ENCODE data around the gene SLC6A13. TPM values are rescaled to one million over a fixed set of nuclear protein-coding genes. Genes with fewer than 3 reads are reported as not detected.

Gene SLC6A13
- total and polyA plus RNA-seq, 2 of the 8 experiments (the other 6 are each of a cell fraction or from before 2014, with no cell fraction given): 0.03 TPM; not detected in 1

DNA sequence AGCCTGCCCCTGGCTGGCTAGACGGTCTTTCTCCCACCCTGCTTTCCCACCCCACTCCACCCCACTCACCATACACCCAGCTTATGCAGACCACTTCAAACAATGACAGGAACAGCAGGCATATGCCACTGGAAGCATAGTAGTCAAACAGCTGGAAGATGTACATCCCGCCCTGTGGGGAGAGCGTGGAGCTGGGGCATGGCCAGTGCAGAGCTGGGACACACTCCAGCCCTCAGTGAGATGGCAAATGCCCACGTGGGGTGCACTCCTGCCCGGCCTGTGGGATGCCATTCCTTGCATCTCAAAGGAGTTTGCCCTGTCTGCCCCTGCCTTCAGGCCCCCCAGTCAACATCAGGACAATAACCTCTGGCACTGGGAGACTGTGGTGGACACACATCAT lies 67.5 kb downstream of the SLC6A13 start (continued):
- TF ChIP-seq, protein P1, sequence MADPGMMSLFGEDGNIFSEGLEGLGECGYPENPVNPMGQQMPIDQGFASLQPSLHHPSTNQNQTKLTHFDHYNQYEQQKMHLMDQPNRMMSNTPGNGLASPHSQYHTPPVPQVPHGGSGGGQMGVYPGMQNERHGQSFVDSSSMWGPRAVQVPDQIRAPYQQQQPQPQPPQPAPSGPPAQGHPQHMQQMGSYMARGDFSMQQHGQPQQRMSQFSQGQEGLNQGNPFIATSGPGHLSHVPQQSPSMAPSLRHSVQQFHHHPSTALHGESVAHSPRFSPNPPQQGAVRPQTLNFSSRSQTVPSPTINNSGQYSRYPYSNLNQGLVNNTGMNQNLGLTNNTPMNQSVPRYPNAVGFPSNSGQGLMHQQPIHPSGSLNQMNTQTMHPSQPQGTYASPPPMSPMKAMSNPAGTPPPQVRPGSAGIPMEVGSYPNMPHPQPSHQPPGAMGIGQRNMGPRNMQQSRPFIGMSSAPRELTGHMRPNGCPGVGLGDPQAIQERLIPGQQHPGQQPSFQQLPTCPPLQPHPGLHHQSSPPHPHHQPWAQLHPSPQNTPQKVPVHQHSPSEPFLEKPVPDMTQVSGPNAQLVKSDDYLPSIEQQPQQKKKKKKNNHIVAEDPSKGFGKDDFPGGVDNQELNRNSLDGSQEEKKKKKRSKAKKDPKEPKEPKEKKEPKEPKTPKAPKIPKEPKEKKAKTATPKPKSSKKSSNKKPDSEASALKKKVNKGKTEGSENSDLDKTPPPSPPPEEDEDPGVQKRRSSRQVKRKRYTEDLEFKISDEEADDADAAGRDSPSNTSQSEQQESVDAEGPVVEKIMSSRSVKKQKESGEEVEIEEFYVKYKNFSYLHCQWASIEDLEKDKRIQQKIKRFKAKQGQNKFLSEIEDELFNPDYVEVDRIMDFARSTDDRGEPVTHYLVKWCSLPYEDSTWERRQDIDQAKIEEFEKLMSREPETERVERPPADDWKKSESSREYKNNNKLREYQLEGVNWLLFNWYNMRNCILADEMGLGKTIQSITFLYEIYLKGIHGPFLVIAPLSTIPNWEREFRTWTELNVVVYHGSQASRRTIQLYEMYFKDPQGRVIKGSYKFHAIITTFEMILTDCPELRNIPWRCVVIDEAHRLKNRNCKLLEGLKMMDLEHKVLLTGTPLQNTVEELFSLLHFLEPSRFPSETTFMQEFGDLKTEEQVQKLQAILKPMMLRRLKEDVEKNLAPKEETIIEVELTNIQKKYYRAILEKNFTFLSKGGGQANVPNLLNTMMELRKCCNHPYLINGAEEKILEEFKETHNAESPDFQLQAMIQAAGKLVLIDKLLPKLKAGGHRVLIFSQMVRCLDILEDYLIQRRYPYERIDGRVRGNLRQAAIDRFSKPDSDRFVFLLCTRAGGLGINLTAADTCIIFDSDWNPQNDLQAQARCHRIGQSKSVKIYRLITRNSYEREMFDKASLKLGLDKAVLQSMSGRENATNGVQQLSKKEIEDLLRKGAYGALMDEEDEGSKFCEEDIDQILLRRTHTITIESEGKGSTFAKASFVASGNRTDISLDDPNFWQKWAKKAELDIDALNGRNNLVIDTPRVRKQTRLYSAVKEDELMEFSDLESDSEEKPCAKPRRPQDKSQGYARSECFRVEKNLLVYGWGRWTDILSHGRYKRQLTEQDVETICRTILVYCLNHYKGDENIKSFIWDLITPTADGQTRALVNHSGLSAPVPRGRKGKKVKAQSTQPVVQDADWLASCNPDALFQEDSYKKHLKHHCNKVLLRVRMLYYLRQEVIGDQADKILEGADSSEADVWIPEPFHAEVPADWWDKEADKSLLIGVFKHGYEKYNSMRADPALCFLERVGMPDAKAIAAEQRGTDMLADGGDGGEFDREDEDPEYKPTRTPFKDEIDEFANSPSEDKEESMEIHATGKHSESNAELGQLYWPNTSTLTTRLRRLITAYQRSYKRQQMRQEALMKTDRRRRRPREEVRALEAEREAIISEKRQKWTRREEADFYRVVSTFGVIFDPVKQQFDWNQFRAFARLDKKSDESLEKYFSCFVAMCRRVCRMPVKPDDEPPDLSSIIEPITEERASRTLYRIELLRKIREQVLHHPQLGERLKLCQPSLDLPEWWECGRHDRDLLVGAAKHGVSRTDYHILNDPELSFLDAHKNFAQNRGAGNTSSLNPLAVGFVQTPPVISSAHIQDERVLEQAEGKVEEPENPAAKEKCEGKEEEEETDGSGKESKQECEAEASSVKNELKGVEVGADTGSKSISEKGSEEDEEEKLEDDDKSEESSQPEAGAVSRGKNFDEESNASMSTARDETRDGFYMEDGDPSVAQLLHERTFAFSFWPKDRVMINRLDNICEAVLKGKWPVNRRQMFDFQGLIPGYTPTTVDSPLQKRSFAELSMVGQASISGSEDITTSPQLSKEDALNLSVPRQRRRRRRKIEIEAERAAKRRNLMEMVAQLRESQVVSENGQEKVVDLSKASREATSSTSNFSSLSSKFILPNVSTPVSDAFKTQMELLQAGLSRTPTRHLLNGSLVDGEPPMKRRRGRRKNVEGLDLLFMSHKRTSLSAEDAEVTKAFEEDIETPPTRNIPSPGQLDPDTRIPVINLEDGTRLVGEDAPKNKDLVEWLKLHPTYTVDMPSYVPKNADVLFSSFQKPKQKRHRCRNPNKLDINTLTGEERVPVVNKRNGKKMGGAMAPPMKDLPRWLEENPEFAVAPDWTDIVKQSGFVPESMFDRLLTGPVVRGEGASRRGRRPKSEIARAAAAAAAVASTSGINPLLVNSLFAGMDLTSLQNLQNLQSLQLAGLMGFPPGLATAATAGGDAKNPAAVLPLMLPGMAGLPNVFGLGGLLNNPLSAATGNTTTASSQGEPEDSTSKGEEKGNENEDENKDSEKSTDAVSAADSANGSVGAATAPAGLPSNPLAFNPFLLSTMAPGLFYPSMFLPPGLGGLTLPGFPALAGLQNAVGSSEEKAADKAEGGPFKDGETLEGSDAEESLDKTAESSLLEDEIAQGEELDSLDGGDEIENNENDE (IDR thresholded peaks at IDR 0.05; ENCODE audit: insufficient replicate concordance, low read length): no peak
- no peak for TF ChIP-seq CHD1 (IDR thresholded peaks at IDR 0.05; ENCODE audit: low read depth, low read length)
- no peak for TF ChIP-seq TEAD4 (IDR thresholded peaks at IDR 0.05; ENCODE audit: low read depth, low read length)
